Stomach (tissue), 9 donors: ENCODE results near the gene ALX4. TPM values are rescaled to one million over a fixed set of nuclear protein-coding genes. Genes with fewer than 3 reads are reported as not detected.

Experiments
- DNase-seq, 2 donors: peaks; one replicate each; pipeline versions ENCODE4 v3.0.0 to v3.0.0-alpha.2; 2013 to 2019
- H3K27ac ChIP-seq, 5 donors: fragments of 200-600 bp in 4 of 5; sonication (generic) in 4 of 5; one replicate each; pipeline ENCODE4 v1.5.1; 2013 to 2019; ENCODE audit warnings: mild to moderate bottlenecking in 1 of 5, moderate library complexity in 1 of 5
- H3K27me3 ChIP-seq, 3 donors: fragments of 200-600 bp; sonication (generic); one replicate each; pipeline ENCODE4 v1.5.1; 2017 to 2019; ENCODE audit warnings: mixed run types in 1 of 3
- H3K36me3 ChIP-seq, 4 donors: fragments of 200-600 bp; sonication (generic); 1 replicate in 3 of 4; 2 replicates in 1 of 4; pipeline ENCODE4 v1.5.1; 2016 to 2019
- H3K4me1 ChIP-seq, 4 donors: fragments of 200-600 bp; sonication (generic); one replicate each; pipeline ENCODE4 v1.5.1; 2016 to 2019
- H3K4me3 ChIP-seq, 4 donors: fragments of 200-600 bp; sonication (generic) in 3 of 4; one replicate each; pipeline ENCODE4 v1.5.1; 2016 to 2019; ENCODE audit warnings: mild to moderate bottlenecking in 1 of 4
- H3K9me3 ChIP-seq, 4 donors: fragments of 200-600 bp; sonication (generic); one replicate each; pipeline ENCODE4 v1.5.1; 2016 to 2019
- CTCF ChIP-seq, 7 experiments: fragments of 450-650 bp in 4 of 7; fragments of 200-600 bp in 3 of 7; sonication (generic) in 3 of 7; IDR thresholded peaks; one replicate each; pipeline ENCODE4 v1.5.1; 2016 to 2019; ENCODE audit warnings: antibody characterized with exemption in 7 of 7, control low read depth in 2 of 7, mild to moderate bottlenecking in 1 of 7
- EP300 ChIP-seq: sonication (generic); formaldehyde crosslinking; IDR thresholded peaks from one replicate; pipeline ENCODE4 v1.6.1; 2017; ENCODE audit warnings: antibody characterized with exemption
- POLR2A ChIP-seq, 4 donors: fragments of 450-650 bp; IDR thresholded peaks; one replicate each; pipeline ENCODE4 v1.6.1; 2016; ENCODE audit warnings: antibody characterized with exemption in 4 of 4, control low read depth in 2 of 4, mild to moderate bottlenecking in 1 of 4, moderate library complexity in 1 of 4
- POLR2AphosphoS5 ChIP-seq, 3 donors: sonication (generic); formaldehyde crosslinking; IDR thresholded peaks; one replicate each; pipeline ENCODE4 v1.6.1; 2016; ENCODE audit warnings: antibody characterized with exemption in 3 of 3
- WGBS, 5 donors: extraction: QIAGEN DNeasy Blood & Tissue Kit in 3 of 5; methylation state at CpG; one replicate each; pipeline versions ENCODE4 v1.1.5 to v1.1.7; 2013 to 2018; 5-methylcytosine and 5-hydroxymethylcytosine counted together
- intact Hi-C: fragments of 100-400 bp; cut with DNase I; formaldehyde crosslinking; loops from one replicate; pipeline ENCODE4 v1.15.1; 2023; ENCODE audit warnings: low total_unique reads
- polyA plus RNA-seq, 3 donors: library from polyadenylated mRNA; stranded (reverse); fragments of 200-250 nt; gene quantifications; one replicate each; pipeline ENCODE4 v1.2.3, GENCODE V29; 2013
- total RNA-seq, 5 donors: library from RNA; depleted of rRNA; stranded (reverse); fragments of >200 nt; gene quantifications; one replicate each; pipeline versions ENCODE4 v1.1.0 to v1.2.3, GENCODE V29; 2014 to 2016
- donor health status: healthy with polysubstance abuse.
- donor health status: Bipolar disorder and iron deficiency.
- donor health status: healthy.

Gene ALX4
- total and polyA plus RNA-seq, 8 donors: not detected

GRCh38 chr11:44258839-44259420 is 51.0 kb downstream of the ALX4 start:
- DNase-seq: no peak
- intact Hi-C loops: no loop called here
- Histone ChIP-seq H3K9me3 (no peaks in the 10 kb centered on the region), H3K4me3 (no peak overlapping the region), H3K27me3 (peaks cover 0 to 9% (median 0%) of the 10 kb centered on the region in 3 donors), H3K27ac (no peak overlapping the region), H3K36me3 (no peaks in the 10 kb centered on the region), H3K4me1 (peaks cover 0 to 10% (median 4%) of the 10 kb centered on the region in 4 donors)
- TF ChIP-seq POLR2A (IDR thresholded peaks at IDR 0.05) (no peak), POLR2AphosphoS5 (IDR thresholded peaks at IDR 0.05) (no peak), CTCF (IDR thresholded peaks at IDR 0.05) (no peak), EP300 (no peak)
- WGBS, 5 donors: 79 to 90% (median 86%) methylated on average over 5 of the region's 5 CpGs

GRCh38 chr11:44258190-44258489 is 51.8 kb downstream of the ALX4 start:
- peaks cover 0 to 2% (median 0%) of the 10 kb centered on the region in 3 donors for H3K27me3 ChIP-seq
- TF ChIP-seq POLR2A (IDR thresholded peaks at IDR 0.05) (no peak), CTCF (IDR thresholded peaks at IDR 0.05) (no peak), EP300 (no peak), POLR2AphosphoS5 (IDR thresholded peaks at IDR 0.05) (no peak)
- no peak overlapping the region for H3K4me3 ChIP-seq
- H3K4me1 ChIP-seq: peaks cover 0 to 10% (median 4%) of the 10 kb centered on the region in 4 donors
- no peaks in the 10 kb centered on the region for H3K36me3 ChIP-seq
- intact Hi-C loops: no loop called here
- WGBS, 5 donors: 67 to 84% (median 70%) methylated on average over 4 to 5 of the region's 5 CpGs
- peaks cover 0 to 5% (median 2%) of the 10 kb centered on the region in 4 donors for H3K9me3 ChIP-seq
- H3K27ac ChIP-seq: no peak overlapping the region
- DNase-seq: no peak

- H3K27me3 ChIP-seq: no peaks in the 10 kb centered on the region
- H3K4me1 ChIP-seq: peaks cover 0 to 10% (median 4%) of the 10 kb centered on the region in 4 donors
- peak in 1 of 2 donors; percentile 19 for DNase-seq
- intact Hi-C loops: no loop called here
- no peak overlapping the region for H3K27ac ChIP-seq
- WGBS, 5 donors: 94 to 98% (median 95%) methylated on average over 8 of the region's 8 CpGs
- H3K36me3 ChIP-seq: no peaks in the 10 kb centered on the region
- no peak for TF ChIP-seq POLR2A (IDR thresholded peaks at IDR 0.05)
- TF ChIP-seq EP300: no peak
- no peak for TF ChIP-seq POLR2AphosphoS5 (IDR thresholded peaks at IDR 0.05)
- TF ChIP-seq CTCF (IDR thresholded peaks at IDR 0.05): no peak
- no peak overlapping the region for H3K4me3 ChIP-seq
- peaks cover 3 to 11% (median 7%) of the 10 kb centered on the region in 4 donors for H3K9me3 ChIP-seq
Observed at GRCh38 chr11:44257338-44258189, 52.4 kb downstream of the ALX4 start.

- H3K27ac ChIP-seq: no peak overlapping the region
- peaks cover 0 to 10% (median 4%) of the 10 kb centered on the region in 4 donors for H3K4me1 ChIP-seq
- no peaks in the 10 kb centered on the region for H3K36me3 ChIP-seq
- no peak overlapping the region for H3K4me3 ChIP-seq
- WGBS, 5 donors: 63 to 84% (median 71%) methylated on average over 4 of the region's 4 CpGs
- intact Hi-C loops: no loop called here
- peaks cover 5 to 15% (median 8%) of the 10 kb centered on the region in 4 donors for H3K9me3 ChIP-seq
- peak in 1 of 2 donors; percentile 17 for DNase-seq
- TF ChIP-seq POLR2A (IDR thresholded peaks at IDR 0.05) (no peak), CTCF (IDR thresholded peaks at IDR 0.05) (no peak), EP300 (no peak), POLR2AphosphoS5 (IDR thresholded peaks at IDR 0.05) (no peak)
- no peaks in the 10 kb centered on the region for H3K27me3 ChIP-seq
Observed at GRCh38 chr11:44256673-44257291, 53.2 kb downstream of the ALX4 start.
